Measurements from ENCODE around the gene CSRNP2. TPM values are rescaled to one million over a fixed set of nuclear protein-coding genes. Genes with fewer than 3 reads are reported as not detected.

Gene CSRNP2
- total and polyA plus RNA-seq, 4 donors: 10.7 to 29.9 (median 20.6) TPM

DNA sequence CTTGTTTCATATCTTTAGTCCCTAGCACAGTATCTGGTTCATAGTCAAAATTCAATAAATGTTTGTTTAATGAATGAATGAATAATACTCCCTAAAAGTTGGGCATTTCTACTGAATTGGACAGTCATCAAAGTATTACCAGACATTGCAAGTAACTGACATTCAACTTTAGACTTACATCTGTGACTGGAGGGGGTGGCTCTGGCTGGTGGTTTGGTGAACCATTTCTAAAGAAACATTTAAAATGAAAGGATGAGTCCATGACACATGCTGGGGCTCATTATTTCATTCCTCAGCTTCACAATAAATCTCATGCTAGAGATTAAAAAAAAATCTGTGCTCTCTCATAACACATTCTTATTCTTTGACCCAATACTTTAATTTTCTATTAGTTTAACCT is 20.6 kb upstream of the CSRNP2 start:
- no peak overlapping the region for H3K27ac ChIP-seq (ENCODE audit: low read depth in 1 of 2, low read length in 1 of 2)
- no peaks in the 10 kb centered on the region for H3K9me3 ChIP-seq (ENCODE audit: control insufficient read depth in 4 of 4, insufficient read depth in 3 of 4, low read length in 3 of 4)
- no peaks in the 10 kb centered on the region for H3K27me3 ChIP-seq (ENCODE audit: control insufficient read depth in 3 of 3, insufficient read depth in 3 of 3, low read length in 2 of 3)
- TF ChIP-seq, protein P1, sequence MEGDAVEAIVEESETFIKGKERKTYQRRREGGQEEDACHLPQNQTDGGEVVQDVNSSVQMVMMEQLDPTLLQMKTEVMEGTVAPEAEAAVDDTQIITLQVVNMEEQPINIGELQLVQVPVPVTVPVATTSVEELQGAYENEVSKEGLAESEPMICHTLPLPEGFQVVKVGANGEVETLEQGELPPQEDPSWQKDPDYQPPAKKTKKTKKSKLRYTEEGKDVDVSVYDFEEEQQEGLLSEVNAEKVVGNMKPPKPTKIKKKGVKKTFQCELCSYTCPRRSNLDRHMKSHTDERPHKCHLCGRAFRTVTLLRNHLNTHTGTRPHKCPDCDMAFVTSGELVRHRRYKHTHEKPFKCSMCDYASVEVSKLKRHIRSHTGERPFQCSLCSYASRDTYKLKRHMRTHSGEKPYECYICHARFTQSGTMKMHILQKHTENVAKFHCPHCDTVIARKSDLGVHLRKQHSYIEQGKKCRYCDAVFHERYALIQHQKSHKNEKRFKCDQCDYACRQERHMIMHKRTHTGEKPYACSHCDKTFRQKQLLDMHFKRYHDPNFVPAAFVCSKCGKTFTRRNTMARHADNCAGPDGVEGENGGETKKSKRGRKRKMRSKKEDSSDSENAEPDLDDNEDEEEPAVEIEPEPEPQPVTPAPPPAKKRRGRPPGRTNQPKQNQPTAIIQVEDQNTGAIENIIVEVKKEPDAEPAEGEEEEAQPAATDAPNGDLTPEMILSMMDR (IDR thresholded peaks at IDR 0.05; ENCODE audit: control extremely low read depth, extremely low read depth): no peak
- no peak overlapping the region for H3K9ac ChIP-seq (ENCODE audit: insufficient read depth in 1 of 2, low read length in 2 of 2)
- H3K4me1 ChIP-seq (ENCODE audit: control insufficient read depth in 5 of 5, insufficient read depth in 5 of 5, low read length in 5 of 5): no peaks in the 10 kb centered on the region
- DNase-seq (no peak), ATAC-seq (ENCODE audit: insufficient read depth, low FRiP score) (no peak)
- H3K36me3 ChIP-seq (ENCODE audit: control insufficient read depth in 4 of 4, insufficient read depth in 4 of 4, low read length in 4 of 4): peaks cover 20 to 51% (median 32%) of the 10 kb centered on the region in 4 donors
- no peak overlapping the region for H3K4me3 ChIP-seq

DNA sequence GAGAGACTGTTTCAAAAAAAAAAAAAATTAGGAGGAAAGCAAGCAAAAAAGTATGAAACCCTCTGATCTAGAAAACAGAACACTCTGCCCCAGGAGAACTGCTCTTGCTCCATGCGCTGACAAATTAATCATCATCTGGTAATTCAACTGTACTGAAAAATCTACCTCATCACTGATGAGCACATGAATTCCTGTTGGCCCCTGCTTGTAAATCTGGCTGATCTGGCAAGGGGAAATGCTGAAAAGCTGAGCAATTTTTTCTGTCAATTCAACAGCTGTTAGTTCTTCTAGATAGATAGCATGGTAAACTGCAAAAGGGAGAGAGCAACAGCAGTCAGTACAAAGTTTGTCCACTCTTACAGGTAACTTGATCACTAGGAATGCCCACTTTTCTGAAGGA is 15.2 kb upstream of the CSRNP2 start:
- TF ChIP-seq, protein P1 (IDR thresholded peaks at IDR 0.05; ENCODE audit: control extremely low read depth, extremely low read depth): no peak
- WGBS, 2 donors: 98 to 100% methylated on average over 1 of the region's 1 CpG
- Histone ChIP-seq H3K4me3 (no peak overlapping the region), H3K9ac (ENCODE audit: insufficient read depth in 1 of 2, low read length in 2 of 2) (no peak overlapping the region), H3K36me3 (ENCODE audit: control insufficient read depth in 4 of 4, insufficient read depth in 4 of 4, low read length in 4 of 4) (peaks cover 26 to 48% (median 33%) of the 10 kb centered on the region in 4 donors), H3K4me1 (ENCODE audit: control insufficient read depth in 5 of 5, insufficient read depth in 5 of 5, low read length in 5 of 5) (no peaks in the 10 kb centered on the region), H3K27me3 (ENCODE audit: control insufficient read depth in 3 of 3, insufficient read depth in 3 of 3, low read length in 2 of 3) (no peaks in the 10 kb centered on the region), H3K9me3 (ENCODE audit: control insufficient read depth in 4 of 4, insufficient read depth in 3 of 4, low read length in 3 of 4) (no peaks in the 10 kb centered on the region), H3K27ac (ENCODE audit: low read depth in 1 of 2, low read length in 1 of 2) (no peak overlapping the region)
- DNase-seq: no peak
- no peak for ATAC-seq (ENCODE audit: insufficient read depth, low FRiP score)

DNA sequence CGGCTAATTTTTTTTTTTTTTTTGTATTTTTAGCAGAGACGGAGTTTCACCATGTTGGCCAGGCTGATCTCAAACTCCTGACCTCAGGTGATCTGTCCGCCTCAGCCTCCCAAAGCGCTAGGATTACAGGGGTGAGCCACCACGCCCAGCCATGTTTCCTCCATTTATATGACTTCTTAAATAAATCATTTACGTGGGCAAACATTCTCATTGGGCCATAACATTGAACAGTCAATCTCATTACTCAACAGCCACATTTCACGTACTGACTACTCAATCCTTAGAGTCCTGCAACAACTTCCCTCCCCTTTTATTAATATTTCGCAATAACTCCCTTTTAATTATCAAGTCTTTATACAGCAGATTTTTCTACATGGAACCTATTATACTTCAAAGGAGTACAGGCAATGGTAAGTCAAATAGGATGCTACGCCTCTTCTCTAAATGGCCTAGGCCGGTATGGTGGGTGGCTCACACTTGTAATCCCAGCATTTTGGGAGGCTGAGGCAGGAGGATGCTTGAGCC is 7.4 kb upstream of the CSRNP2 start:
- no peaks in the 10 kb centered on the region for H3K4me1 ChIP-seq (ENCODE audit: control insufficient read depth in 5 of 5, insufficient read depth in 5 of 5, low read length in 5 of 5)
- H3K27ac ChIP-seq (ENCODE audit: low read depth in 1 of 2, low read length in 1 of 2): no peak overlapping the region
- no peak overlapping the region for H3K9ac ChIP-seq (ENCODE audit: insufficient read depth in 1 of 2, low read length in 2 of 2)
- DNase-seq (no peak), ATAC-seq (ENCODE audit: insufficient read depth, low FRiP score) (no peak)
- H3K4me3 ChIP-seq: no peak overlapping the region
- TF ChIP-seq, protein P1 (IDR thresholded peaks at IDR 0.05; ENCODE audit: control extremely low read depth, extremely low read depth): no peak
- no peaks in the 10 kb centered on the region for H3K27me3 ChIP-seq (ENCODE audit: control insufficient read depth in 3 of 3, insufficient read depth in 3 of 3, low read length in 2 of 3)
- 84 to 94% methylated on average over 10 of the region's 10 CpGs for WGBS, 2 donors
- peaks cover 10 to 19% (median 14%) of the 10 kb centered on the region in 4 donors for H3K36me3 ChIP-seq (ENCODE audit: control insufficient read depth in 4 of 4, insufficient read depth in 4 of 4, low read length in 4 of 4)
- no peaks in the 10 kb centered on the region for H3K9me3 ChIP-seq (ENCODE audit: control insufficient read depth in 4 of 4, insufficient read depth in 3 of 4, low read length in 3 of 4)

DNA sequence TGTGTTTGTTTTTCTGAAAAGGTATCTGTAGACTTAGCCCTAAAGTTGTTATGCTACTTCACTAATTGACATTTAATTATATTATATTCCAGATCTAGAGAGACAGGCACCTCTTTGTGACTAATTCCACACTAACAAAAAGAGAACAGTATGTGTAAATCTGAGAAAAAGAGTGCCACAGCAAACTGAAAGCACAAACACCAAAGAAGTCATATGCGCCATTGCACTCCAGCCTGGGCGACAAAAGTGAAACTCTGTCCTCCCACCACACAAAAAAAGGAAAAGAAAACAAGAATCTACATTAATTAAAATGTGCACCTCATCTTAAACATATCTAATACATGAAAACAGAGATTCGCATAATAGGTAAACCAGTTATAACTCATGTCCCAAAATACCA is 4.4 kb upstream of the CSRNP2 start:
- H3K36me3 ChIP-seq (ENCODE audit: control insufficient read depth in 4 of 4, insufficient read depth in 4 of 4, low read length in 4 of 4): peaks cover 0 to 5% (median 4%) of the 10 kb centered on the region in 4 donors
- no peaks in the 10 kb centered on the region for H3K4me1 ChIP-seq (ENCODE audit: control insufficient read depth in 5 of 5, insufficient read depth in 5 of 5, low read length in 5 of 5)
- no peak overlapping the region for H3K4me3 ChIP-seq
- WGBS, 2 donors: 90 to 91% methylated on average over 3 of the region's 3 CpGs
- TF ChIP-seq, protein P1 (IDR thresholded peaks at IDR 0.05; ENCODE audit: control extremely low read depth, extremely low read depth): no peak
- DNase-seq: no peak
- H3K9ac ChIP-seq (ENCODE audit: insufficient read depth in 1 of 2, low read length in 2 of 2): no peak overlapping the region
- no peak overlapping the region for H3K27ac ChIP-seq (ENCODE audit: low read depth in 1 of 2, low read length in 1 of 2)
- no peak for ATAC-seq (ENCODE audit: insufficient read depth, low FRiP score)
- no peaks in the 10 kb centered on the region for H3K27me3 ChIP-seq (ENCODE audit: control insufficient read depth in 3 of 3, insufficient read depth in 3 of 3, low read length in 2 of 3)
- H3K9me3 ChIP-seq (ENCODE audit: control insufficient read depth in 4 of 4, insufficient read depth in 3 of 4, low read length in 3 of 4): no peaks in the 10 kb centered on the region
